GM18505 (cell line): ENCODE data around the gene BGN.

Source experiments
- ATAC-seq: cut with Tn5 transposase; IDR thresholded peaks from one replicate; pipeline ENCODE4 v1.9.1; 2021; ENCODE audit not compliant: unreplicated experiment
- POLR2A ChIP-seq: IDR thresholded peaks from 4 replicates; pipeline ENCODE4 v1.6.1; 2011; ENCODE audit warnings: borderline replicate concordance; ENCODE audit not compliant: insufficient read depth, insufficient read length; ENCODE audit errors: extremely low read depth

BGN gene

DNA sequence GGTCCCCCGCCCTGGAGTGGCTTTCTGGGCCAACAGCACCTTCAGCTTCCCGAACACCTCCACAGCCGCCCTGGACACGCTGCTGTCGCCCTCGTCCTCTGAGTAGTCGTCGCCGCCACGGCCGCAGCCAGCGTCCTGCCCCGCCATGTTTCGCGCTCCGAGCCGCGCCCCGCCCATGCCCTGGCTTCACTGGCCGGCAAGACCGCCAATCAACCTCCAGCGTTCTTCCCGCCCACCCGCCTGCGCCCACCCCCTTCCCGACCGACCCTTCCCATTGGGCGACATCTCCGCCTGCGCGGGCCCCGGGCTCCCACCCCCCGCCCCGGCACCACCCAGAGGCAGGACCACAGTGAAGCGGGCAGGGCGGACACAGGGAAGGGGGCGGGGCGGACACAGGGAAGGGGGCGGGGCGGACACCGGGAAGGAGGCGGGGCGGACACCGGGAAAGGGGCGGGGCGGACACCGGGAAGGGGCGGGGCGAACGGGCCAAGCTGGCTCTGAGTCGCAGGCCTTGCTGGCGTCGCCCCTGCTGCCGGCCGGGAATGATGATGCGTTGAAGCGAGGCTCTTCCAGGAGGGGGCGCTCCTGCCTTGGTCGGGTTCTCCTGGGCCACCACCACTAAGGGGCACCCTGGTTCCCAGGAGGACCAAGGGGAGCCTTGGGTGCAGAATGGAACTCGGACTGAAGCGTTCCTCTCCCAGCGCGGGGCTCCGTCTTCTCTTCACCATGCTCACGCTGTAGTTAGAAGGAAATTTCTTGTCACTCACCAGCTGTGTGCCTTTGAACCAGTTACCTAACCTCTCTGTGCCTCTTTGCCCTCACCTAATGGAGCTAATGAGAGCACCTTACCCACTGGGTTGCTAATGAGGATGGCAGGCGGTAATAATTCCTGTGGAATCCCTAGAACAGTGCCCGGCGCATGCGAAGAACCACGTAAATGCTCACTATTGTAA is 24.1 kb upstream of the BGN start, which contains the start of gene HAUS7:
TSS of gene HAUS7 (minus strand) at position 166 of the 953 bp plus-strand sequence. CDS start at position 147, 19 bp downstream.
- ATAC-seq, result peak; percentile 70
- TF ChIP-seq POLR2A, result no peak

DNA sequence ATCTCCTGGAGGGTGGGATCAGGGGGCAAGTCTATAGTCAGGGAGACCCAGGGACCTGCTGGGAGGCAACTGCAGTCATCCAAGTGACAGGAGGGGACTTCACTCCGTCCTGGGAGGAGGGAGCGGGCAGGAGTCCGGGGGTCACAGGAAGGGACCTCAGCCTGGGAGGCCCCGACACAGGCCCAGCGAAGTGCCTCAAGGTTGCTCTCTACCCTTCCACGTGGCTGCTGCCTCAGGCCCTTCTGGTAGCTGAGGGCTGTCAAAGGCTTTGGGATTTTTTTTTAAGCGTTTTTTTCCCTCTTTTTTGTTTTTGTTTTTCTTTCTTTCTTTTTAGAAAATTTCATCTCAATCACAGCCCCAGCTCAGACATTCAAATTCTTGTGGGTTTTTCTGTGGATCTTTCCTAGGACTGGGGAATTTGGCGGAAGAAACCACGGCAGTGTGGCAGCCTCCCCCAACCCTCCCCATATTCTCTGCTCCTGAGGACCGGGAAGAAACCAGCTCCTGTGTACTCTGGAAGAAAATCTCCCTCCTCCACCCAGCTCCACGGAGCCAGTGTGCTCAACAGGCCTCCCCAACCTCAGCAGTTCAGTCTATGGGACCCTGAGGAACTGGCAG is 23.0 kb upstream of the BGN start:
- ATAC-seq, result no peak
- no peak for TF ChIP-seq POLR2A

DNA sequence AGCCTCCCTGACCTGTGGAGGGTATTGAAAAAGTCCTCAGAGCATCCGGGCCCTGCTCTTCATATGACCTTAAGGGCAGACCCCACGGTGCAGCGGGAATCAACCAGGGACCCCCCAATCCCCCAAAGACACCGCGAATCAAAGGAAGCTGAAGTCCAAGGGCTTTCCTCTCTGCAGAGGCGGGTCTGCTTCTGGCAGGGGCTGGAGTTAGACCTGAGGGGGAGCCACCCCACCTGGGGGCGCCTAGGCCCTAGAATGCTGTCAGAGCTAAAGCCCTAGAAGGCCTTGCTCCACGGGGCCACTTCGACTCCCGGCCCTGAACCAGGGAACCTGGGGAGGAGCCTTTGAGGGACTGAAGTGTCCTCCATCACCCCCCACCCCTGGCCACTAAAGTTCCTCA is 21.7 kb upstream of the BGN start:
- no peak for ATAC-seq
- no peak for TF ChIP-seq POLR2A

DNA sequence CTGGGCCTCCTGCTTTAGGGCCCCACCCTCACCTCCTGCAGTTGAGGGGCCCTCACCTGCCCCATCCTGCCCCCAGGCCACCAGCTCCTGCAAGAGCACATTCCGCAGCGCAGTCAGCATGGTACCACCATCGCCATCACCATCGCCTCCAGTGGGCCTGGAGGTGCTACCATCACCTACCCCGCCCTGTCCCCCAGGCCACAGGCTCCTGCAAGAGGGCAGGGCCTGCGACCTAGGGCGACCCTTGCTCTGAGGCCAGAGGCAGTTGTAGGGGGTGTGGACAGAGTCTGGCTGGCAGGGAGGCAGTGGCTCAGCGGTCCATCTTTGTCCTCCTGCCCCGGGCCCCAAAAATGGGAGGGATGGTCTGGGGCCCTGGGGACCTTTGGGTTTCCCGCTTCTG is 20.5 kb upstream of the BGN start:
- TF ChIP-seq POLR2A, result no peak

DNA sequence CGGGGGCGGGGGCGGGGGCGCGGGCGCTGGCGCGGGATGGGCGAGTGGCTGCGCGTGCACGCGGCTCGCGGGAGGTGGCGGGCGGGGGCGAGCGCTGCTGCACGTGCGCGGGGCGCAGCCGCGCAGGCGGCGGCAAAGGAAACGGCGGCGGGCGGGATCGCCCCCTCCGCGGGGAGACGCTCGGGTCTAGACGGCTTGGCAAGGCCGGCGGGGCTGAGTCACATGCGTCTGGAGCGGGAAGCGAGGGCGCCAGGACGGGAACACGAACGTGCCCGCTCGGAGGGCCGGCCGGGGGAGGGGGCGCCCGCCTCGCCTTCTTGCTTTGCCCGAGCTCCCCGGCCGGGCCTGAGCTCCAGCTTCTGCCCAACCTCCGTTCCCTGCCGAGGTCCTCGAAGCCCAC is 20.1 kb upstream of the BGN start:
- no peak for TF ChIP-seq POLR2A
- no peak for ATAC-seq

More for the DNA sequence above, 20.5 kb upstream of the BGN start:
- ATAC-seq, result no peak

DNA sequence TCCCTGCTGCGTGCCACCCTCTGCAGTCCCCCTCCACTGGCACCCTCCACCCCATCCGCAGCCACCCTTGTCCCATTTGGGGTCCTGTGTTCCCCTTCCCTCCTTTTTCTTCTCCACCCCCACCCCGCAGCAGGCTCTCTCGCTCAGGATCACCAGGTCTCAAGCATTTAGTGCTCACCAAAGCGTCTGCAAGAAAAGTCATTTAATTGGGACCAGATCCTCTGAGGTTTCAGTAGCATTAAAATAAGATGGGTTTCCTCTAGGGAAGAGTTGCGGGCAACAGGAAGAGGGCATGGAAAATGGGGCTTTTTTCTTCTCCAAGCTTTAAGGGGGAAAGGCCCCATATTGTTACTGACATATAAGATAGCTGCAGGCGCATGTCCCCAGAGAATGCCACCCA is 19.5 kb upstream of the BGN start:
- no peak for ATAC-seq
- no peak for TF ChIP-seq POLR2A

DNA sequence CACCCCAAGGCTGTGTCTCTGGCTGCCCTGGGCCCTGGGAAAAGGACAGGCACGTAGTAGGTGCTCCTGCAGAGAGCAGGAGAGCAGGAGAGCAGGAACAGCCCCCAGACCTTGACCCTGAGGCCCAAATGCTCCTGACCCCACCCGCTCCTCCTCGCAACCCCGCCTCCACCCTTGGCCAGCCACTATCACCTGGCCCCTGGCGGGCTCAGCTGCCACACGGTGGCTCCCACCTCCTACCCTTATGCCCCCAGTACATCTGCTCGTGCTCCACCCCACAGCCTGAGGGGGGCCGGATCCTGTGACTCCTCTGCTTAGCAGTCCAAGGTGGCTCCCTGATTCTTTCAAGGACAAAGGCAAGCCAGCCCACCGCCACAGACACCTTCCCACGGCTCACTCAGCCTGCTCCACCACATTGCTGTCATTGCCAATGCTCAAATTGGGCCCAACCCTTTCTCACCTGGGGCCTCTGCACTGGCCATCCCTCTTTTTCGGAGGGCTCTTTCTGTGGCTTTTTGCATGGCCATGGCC is 19.0 kb upstream of the BGN start:
- TF ChIP-seq POLR2A, result no peak
- no peak for ATAC-seq

DNA sequence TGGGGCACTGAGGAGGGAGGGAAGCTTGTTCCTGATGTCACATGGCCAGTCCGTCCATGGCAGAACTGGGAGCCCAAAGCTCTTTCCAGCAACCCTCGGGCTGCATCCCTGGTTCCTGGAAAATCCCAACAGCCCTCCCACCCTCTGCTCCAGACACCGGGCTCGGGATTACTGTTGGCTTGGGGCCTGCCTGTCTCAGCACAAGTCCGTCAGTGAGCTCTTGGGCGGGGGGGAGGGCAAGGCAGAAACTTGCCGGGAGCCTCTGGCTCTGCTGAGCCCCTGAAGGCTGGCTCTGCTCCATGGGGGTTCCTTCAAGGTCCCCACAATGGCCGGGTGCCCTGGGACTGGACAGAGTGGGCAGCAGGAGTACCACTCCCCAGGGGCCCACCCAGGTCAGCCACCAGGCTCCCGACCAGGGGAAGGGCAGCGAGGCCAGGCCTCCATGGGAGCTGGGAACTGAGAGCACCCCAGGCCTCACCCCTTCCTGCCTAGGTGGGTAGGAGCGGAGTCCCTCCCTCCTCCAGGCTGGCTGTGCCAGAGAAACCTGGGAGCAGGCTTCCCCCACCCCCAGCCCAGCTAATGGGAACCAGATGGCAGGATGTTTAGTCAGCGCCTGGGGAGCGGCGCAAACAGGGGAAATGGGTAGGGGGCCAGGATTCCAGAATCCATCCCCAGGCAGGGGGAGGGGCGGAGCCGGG is 18.0 kb upstream of the BGN start:
- no peak for ATAC-seq

DNA sequence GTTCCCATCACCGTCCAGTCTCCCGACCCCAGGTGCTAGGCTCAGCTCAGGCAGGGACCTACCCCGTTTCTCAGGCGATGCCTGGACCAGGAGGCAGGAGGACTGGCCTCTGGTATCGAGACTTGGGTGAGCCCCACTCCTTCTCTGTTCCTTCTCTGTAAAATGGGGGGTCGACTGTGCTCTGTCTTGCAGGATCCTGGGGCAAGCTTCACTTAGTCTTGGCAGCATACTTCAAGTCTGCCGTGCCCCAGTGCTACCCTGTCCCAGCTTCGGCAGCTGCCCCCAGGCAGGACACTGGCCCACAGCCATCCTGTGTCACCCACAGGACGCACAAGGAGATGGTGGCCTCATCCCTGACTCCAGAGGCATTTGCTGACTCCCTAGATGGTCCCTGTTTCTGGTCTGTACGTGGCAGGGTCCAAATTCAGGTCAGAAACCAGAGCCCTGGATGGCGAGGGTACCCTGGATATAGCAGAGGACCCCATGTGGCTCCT is 17.4 kb upstream of the BGN start:
- ATAC-seq, result no peak
- no peak for TF ChIP-seq POLR2A

More for the DNA sequence above, 18.0 kb upstream of the BGN start:
- TF ChIP-seq POLR2A, result no peak

DNA sequence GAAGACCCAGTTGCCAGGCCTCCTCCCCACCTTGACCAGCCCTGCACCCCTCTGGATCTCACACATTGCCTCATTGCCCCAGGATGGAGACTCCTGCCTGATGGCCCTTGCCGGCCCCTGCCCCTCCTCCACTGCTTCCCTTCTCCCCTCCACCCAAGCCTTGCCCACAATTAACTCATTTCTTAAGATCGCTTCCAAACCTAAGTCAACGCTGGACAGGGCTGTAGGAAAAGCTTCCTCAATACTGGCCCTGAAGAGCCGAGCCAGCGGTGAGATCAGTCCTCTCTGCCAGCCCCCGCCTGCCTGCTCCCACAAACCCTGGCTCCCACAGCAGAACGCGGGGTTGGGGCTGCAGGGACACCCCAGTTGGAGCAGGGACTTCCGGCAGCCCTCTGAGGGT is 16.9 kb upstream of the BGN start:
- no peak for ATAC-seq
- no peak for TF ChIP-seq POLR2A

DNA sequence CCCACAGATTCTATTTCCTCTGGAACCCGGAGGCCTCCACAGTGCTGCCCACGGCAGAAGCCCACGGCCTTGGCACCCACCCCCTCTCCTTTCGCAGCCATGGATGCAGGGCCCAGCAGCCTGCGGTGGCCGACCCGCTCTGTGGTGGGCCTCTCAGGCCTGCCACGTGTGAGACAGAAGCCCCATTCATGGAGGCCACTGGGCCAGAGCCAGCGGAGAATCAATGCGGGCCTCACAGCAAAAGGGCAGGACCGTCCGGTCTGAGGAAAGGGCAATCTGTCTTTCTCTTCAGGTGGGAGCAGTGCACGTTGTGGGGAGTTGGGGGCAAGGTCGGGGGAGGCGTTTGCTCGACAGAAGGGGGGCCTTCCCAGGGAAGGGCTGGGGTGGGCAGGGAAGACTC is 16.0 kb upstream of the BGN start:
- no peak for ATAC-seq

DNA sequence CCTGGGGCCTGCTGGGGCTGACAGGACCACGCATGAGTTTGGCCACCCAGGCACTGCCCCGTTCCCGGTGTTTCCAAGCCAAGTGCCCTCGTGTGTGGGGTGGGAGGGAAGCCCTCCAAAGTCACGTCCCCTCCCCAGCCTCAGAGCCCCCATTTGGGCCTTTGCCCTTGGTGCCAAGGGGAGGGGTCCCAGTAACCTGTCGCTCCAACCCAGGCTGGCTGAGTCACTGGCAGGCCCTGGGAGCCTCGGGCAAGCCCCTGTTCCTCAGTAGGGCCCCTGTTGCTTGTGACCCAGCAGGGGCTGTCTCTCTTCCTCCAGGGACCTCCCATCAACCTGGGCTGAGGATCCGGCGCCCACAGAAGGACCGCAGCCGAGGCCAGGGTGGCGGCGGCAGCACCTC is 13.7 kb upstream of the BGN start:
- TF ChIP-seq POLR2A, result no peak
- ATAC-seq, result no peak

More for the DNA sequence above, 16.0 kb upstream of the BGN start:
- no peak for TF ChIP-seq POLR2A

DNA sequence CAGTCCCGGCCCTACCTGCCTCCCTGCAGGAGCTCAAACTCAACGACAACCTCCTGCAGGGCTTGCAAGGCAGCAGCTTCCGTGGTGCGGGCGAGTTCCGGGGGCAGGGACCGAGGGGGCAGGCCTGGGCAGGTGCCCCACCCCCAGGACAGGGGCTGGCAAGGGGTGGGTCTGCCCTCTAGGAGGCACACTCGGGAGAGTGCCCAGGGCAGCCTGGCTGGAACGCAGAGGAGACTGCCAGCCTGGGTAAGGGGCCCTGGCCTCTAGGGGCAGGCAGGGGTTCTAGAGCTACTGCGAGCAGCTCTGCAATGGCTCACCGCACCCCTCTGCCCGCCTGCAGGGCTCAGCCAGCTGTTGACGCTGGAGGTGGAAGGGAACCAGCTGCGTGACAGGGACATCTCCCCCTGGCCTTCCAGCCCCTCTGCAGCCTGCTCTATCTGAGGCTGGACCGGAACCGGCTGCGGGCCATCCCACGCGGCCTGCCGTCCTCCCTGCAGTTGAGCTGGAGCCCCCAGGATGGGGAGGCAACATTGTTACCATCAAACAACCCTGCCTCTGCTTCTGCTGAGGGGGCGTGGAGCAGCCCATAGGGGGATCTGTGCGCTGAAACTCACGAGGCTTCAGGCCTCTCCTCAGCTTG is 12.3 kb upstream of the BGN start:
- no peak for TF ChIP-seq POLR2A
- no peak for ATAC-seq

DNA sequence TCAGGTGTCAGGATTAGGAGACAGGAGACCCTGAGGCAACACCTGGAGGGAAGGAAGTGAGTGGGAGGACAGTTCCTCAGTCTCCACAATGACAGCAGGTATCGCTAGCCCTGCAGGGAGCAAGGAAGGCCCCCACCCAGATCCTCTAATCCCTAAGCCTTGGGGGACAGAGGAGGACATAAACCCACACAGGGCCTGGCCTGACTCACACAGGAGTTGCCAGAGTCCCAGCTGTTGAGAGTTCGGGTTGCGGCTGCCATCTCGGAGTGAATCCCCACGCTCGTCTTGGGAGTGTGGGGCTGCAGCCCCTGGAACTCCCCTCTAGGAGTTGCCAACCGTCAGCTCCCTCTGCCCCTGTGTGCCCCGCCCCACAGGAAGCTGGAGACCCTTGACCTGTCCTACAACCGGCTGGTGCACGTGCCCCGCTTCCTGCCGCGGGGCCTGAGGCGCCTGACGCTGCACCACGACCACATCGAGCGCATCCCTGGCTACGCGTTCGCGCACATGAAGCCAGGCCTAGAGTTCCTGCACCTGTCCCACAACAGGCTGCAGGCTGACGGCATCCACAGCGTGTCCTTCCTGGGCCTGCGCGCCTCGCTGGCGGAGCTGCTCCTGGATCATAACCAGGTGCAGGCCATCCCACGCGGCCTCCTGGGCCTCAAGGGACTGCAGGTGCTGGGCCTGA is 9.2 kb upstream of the BGN start:
- ATAC-seq, result no peak
- no peak for TF ChIP-seq POLR2A
